ENCODE results near the gene CACNB1.

GRCh38 chr17:39171933-39172332 is 25.5 kb downstream of the CACNB1 start:
- TF ChIP-seq POLR2AphosphoS5 (IDR thresholded peaks at IDR 0.05): no peak
- TF ChIP-seq CTCF (IDR thresholded peaks at IDR 0.05): no peak

Data from gastroesophageal sphincter (tissue), 3 donors.